ENCODE results near the gene CCDC167. TPM values are rescaled to one million over a fixed set of nuclear protein-coding genes. Genes with fewer than 3 reads are reported as not detected.

CCDC167 gene
- 10 to 100 TPM; 24.8 to 32.6 (median 31.1) TPM for polyA plus RNA-seq (ENCODE audit: insufficient read length in 3 of 3)

DNA sequence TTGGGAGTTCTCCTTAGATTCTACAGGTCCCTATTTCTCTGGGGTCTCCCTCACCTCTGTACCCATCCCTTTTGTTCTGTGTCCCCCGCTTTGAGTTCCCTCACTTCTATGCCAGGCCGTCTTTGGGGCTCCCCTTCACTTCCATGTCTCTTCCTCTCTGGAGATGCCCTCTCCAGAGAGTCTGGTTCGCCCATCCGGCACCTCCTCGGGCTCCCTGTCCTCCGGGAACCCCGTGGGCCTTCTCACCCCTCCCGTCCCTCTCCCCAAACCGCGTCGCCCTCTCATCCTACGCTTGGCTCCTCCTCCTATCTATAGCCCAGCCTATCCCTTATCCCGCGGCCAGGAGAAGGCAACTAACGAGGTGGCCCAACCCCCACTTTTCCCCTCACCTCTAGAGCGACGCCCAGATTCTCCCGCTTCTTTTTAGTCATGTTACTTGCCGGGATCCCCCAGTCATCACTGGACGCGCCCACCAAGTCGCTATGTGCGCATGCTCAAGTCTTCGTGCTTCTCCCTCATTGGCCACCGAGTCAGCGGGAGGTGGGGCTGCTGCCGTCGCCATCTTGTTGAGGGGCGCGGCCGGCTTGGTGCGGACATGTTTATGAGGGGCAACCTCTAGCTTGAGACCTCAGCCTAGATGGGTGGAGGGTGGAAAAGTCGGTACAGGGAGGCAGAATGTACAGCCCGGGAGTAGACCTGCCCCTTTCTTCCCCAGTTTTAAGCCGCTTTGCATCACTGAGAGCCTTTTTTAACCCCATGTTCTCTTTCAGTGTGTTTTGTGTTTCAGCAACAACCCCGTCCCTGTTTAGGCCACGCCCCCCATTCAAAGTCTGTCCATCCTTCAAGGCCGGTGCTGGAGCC lies at the start of gene CCDC167:
Gene CCDC167 (minus strand): TSS at position 461 of the 861 bp plus-strand sequence. CDS start 30 bp downstream, at position 431.
- peak; percentile 85 to 96 (median 86) for DNase-seq (ENCODE audit: low read depth in 3 of 3, low spot score in 2 of 3)

DNA sequence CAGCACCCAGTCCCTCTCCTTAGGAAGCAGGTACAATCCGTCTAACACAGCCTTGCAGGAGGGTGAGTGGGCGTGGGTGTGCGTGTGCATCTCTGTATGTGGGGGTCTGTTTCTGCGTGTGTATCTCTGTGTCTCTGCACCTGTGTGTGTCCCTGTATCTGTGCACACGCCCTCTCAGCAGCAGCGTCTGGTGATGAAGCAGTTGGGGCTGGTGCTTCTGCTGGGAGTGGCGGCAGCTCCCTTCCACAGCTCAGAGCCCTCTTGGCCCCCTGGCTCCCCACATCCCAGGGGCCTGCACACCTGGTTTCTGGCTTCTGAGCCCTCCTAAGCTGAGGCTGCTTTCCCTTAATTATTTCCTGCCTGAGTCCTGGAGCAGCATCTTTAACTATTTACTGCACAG lies 49.5 kb upstream of the CCDC167 start:
- DNase-seq (ENCODE audit: low read depth in 3 of 3, low spot score in 2 of 3) = no peak

GRCh38 chr6:37548067-37548674 lies 48.5 kb upstream of the CCDC167 start:
- DNase-seq (ENCODE audit: low read depth in 3 of 3, low spot score in 2 of 3) = no peak

GRCh38 chr6:37547564-37548061 lies 47.9 kb upstream of the CCDC167 start:
- DNase-seq (ENCODE audit: low read depth in 3 of 3, low spot score in 2 of 3) = no peak

DNA sequence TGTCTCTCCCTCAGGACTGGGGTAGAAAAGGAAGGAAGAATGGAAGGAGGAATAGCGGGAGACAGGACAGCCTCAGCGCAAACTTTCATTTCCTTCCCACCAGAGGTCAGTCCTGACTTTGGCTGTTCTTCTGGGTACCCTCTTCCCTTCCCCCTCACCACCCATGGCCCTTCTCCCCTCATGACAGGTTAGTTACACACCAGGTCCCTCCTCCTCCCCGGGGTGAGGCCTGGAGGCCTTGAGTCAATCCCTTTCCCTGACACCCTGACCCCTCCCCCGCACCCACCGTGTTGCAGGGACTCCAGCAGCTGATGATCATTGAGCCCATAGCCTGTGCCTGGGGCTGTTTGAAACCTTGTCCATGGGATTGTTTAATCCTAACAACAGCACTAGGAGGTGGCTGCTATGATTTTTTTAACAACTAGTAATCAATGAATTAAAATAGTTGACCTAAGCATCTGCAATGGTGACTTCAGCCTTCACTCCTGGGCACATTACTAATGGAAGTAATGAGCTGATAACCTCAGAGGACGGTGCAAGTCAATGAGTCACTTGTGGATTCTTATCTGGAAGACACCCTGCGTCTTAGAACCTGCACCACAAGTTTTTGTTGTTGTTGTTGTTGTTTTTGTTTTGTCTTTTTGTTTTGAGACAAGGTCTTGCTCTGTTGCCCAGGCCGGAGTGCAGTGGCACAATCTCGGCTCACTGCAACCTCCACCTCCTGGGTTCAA lies 46.6 kb upstream of the CCDC167 start:
- no peak for DNase-seq (ENCODE audit: low read depth in 3 of 3, low spot score in 2 of 3)

- no peak for DNase-seq (ENCODE audit: low read depth in 3 of 3, low spot score in 2 of 3)
These were observed 44.8 kb upstream of the CCDC167 start for GRCh38 chr6:37544530-37544929.

DNA sequence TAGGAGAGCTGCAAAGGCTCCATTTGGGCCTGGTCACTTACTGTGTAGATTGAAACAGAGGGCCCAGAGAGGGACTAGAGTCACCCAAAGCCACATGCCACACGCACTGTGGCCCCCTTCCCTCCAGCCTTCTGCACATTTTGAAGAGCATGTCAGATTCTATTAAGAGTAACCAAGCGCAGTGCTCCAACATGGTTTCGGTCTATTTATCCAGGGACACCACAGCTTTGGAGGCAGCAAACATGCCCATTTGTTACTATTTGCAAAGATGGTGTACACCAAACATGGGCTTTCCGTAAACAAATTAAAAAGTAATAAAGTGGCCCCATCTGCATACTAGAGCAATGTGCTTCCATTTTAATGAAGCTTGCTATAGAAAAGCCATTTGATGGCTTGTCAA lies 43.7 kb upstream of the CCDC167 start:
- DNase-seq (ENCODE audit: low read depth in 3 of 3, low spot score in 2 of 3) = no peak

GRCh38 chr6:37541346-37541745 lies 41.7 kb upstream of the CCDC167 start:
- DNase-seq (ENCODE audit: low read depth in 3 of 3, low spot score in 2 of 3) = no peak

GRCh38 chr6:37540390-37540789 lies 40.7 kb upstream of the CCDC167 start:
- DNase-seq (ENCODE audit: low read depth in 3 of 3, low spot score in 2 of 3) = no peak

GRCh38 chr6:37540029-37540352 lies 40.3 kb upstream of the CCDC167 start:
- no peak for DNase-seq (ENCODE audit: low read depth in 3 of 3, low spot score in 2 of 3)

DNA sequence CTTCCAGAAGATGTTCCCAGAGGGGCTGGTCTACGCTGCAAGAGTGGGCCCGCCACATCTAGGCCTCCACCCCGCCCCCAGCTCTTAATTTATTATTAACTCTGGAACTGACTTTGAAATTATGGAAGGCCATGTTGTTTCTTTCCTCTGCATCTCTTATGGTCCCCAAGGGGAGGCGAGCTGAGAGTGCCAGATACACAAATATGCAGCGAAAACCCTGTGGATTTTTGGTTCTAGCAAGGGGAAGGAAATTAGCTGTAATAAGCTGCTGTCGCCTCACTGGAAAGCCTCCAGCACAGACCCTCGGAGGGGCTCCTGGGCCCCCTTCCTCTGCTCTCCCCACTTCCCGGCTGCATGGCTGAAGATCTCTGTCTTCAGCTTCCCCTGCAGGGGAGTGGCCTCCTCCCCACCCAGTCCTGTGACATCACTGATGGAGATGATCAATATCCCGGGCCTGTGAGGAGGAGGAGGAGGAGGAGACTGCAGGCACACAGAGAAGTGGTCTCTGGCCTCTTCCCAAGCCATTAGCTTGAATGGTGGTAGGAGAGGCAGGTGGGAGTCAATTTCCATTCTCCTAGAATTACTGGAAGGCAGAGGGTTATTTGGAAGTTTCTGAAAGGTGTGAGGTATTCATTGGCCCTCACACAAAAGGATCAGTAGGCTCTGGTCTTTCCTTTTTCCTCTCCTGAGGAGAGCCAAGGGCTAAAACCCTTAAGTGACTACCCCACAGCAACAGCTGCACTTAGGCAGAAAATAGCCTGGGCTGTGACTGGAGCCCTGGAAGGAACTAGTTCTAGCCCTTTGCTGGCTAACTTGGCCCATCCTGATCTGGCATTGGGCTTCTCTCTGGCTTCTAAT lies 39.7 kb upstream of the CCDC167 start:
- no peak for DNase-seq (ENCODE audit: low read depth in 3 of 3, low spot score in 2 of 3)

GRCh38 chr6:37538107-37538506 lies 38.4 kb upstream of the CCDC167 start:
- no peak for DNase-seq (ENCODE audit: low read depth in 3 of 3, low spot score in 2 of 3)

GRCh38 chr6:37537548-37537947 lies 37.9 kb upstream of the CCDC167 start:
- no peak for DNase-seq (ENCODE audit: low read depth in 3 of 3, low spot score in 2 of 3)

- DNase-seq (ENCODE audit: low read depth in 3 of 3, low spot score in 2 of 3) = no peak
These were observed 36.9 kb upstream of the CCDC167 start for GRCh38 chr6:37536491-37537190.

- DNase-seq (ENCODE audit: low read depth in 3 of 3, low spot score in 2 of 3) = no peak
These were observed 36.2 kb upstream of the CCDC167 start for GRCh38 chr6:37535759-37536490.

DNA sequence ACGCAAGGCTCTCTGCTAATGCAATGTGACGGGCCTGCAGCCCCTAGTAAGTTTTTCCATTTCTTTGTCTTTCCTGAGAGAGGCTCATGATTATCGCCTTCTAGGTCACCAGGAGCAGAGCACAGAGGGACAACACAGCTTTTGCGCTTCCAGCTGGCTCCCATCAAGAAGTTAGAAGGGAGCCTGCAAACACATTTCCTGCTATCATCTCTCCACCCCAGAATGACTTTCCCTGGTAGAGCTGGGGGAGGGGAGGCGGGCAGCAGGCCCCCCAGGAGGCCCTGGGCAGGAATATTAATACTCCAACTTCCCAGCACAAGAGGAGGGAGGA lies 35.7 kb upstream of the CCDC167 start:
- no peak for DNase-seq (ENCODE audit: low read depth in 3 of 3, low spot score in 2 of 3)

GRCh38 chr6:37534893-37535292 lies 35.2 kb upstream of the CCDC167 start:
- DNase-seq (ENCODE audit: low read depth in 3 of 3, low spot score in 2 of 3) = no peak

- DNase-seq (ENCODE audit: low read depth in 3 of 3, low spot score in 2 of 3) = no peak
These were observed 32.4 kb upstream of the CCDC167 start for GRCh38 chr6:37532122-37532521.

DNA sequence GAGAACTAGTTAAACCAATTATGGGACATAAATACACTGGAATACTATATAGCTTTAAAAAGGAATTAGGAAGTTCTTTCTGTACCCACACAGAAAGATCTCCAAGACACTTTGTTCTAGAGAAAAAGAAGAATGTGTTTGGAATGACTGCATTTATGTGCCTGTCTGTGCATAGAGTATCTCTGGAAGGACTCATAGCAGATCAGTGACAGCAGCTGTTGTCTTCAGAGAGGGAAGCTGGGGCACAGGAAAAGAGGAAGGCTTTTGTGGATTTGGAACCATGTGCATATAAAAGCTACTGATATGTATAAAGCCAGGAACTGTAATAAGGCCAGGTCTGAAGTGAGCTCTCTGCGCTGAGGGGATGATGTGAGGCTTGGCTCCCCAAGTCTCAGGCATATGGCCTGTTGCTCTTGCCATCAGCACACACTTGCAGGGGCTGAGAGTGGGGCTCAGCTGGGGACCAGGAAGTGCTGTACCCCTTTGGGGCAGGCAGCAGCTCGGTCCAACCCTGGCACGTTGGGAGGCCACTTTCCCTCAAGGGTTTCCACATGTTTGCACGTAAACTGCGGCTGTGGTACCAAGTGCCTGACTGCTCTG lies 31.8 kb upstream of the CCDC167 start:
- DNase-seq (ENCODE audit: low read depth in 3 of 3, low spot score in 2 of 3) = no peak
